Measurements from ENCODE around the gene SCYGR6.

SCYGR6 gene, protein sequence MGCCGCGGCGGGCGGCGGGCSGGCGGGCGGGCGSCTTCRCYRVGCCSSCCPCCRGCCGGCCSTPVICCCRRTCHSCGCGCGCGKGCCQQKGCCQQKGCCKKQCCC

GRCh38 chr2:227724394-227725039 lies at the start of gene SCYGR6:
SCYGR6 (minus strand) TSS chr2:227724757; CDS start chr2:227724757, 0 bp downstream.
- no peak within 1 kb of the TSS for H3K4me3 ChIP-seq (ENCODE audit: low read depth, low read length)
- DNase-seq (ENCODE audit: low read depth): no peak
- TF ChIP-seq, protein P1, sequence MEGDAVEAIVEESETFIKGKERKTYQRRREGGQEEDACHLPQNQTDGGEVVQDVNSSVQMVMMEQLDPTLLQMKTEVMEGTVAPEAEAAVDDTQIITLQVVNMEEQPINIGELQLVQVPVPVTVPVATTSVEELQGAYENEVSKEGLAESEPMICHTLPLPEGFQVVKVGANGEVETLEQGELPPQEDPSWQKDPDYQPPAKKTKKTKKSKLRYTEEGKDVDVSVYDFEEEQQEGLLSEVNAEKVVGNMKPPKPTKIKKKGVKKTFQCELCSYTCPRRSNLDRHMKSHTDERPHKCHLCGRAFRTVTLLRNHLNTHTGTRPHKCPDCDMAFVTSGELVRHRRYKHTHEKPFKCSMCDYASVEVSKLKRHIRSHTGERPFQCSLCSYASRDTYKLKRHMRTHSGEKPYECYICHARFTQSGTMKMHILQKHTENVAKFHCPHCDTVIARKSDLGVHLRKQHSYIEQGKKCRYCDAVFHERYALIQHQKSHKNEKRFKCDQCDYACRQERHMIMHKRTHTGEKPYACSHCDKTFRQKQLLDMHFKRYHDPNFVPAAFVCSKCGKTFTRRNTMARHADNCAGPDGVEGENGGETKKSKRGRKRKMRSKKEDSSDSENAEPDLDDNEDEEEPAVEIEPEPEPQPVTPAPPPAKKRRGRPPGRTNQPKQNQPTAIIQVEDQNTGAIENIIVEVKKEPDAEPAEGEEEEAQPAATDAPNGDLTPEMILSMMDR (IDR thresholded peaks at IDR 0.05; ENCODE audit: low read depth, low read length, missing control alignments): no peak
- in situ Hi-C loops (cut with HindIII; ENCODE audit: low sequenced_read_pairs): no loop called here

- no peak for DNase-seq (ENCODE audit: low read depth)
- H3K4me3 ChIP-seq (ENCODE audit: low read depth, low read length): no peak overlapping the region
- in situ Hi-C loops (cut with HindIII; ENCODE audit: low sequenced_read_pairs): no loop called here
- TF ChIP-seq, protein P1 (IDR thresholded peaks at IDR 0.05; ENCODE audit: low read depth, low read length, missing control alignments): peak; percentile 7
Observed at GRCh38 chr2:227774011-227774624, 49.6 kb upstream of the SCYGR6 start.

DNA sequence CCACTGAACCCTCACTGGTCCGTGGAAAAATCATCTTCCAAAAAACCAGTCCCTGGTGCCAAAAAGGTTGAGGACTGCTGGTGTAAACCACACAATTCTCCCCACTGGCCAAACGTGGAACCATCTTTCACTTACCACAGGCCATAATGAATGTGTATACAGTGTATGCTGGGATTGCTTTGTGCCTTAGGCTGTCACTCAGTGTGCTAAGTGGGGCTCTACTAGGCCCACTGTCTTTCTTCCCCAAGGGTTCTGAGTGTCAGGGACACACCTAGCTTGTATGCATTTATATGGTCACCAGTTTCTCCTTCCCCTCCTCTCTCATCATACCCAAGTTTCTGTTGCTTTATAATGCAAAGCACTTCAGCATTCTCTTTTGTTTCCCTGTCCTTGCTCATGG lies 48.4 kb upstream of the SCYGR6 start:
- in situ Hi-C loops (cut with HindIII; ENCODE audit: low sequenced_read_pairs): no loop called here
- no peak overlapping the region for H3K4me3 ChIP-seq (ENCODE audit: low read depth, low read length)
- DNase-seq (ENCODE audit: low read depth): no peak
- TF ChIP-seq, protein P1 (IDR thresholded peaks at IDR 0.05; ENCODE audit: low read depth, low read length, missing control alignments): no peak

- TF ChIP-seq, protein P1 (IDR thresholded peaks at IDR 0.05; ENCODE audit: low read depth, low read length, missing control alignments): no peak
- in situ Hi-C loops (cut with HindIII; ENCODE audit: low sequenced_read_pairs): no loop called here
- no peak overlapping the region for H3K4me3 ChIP-seq (ENCODE audit: low read depth, low read length)
- no peak for DNase-seq (ENCODE audit: low read depth)
Observed at GRCh38 chr2:227772197-227772661, 47.7 kb upstream of the SCYGR6 start.

DNA sequence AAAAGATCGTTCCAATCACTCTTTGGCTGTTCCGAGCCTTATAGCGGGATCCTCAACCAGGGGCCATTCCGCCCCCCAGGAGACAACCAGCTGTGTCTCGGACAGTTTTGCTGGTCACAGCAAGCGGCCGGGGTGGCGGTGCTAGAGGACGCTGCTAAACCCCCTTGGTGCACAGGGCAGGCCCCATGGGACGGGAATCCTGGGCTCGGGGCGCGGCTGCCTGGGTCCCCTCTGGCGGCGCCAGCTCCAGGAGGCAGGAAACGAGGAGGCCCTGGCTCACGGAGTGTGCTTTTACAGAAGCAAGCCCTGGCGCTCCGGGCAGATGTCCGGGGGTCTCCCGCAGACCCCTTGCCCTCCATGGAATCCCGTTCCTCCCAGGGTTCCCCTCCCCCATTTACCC lies 43.3 kb upstream of the SCYGR6 start:
- TF ChIP-seq, protein P1 (IDR thresholded peaks at IDR 0.05; ENCODE audit: low read depth, low read length, missing control alignments): no peak
- in situ Hi-C loops (cut with HindIII; ENCODE audit: low sequenced_read_pairs): no loop called here
- no peak for DNase-seq (ENCODE audit: low read depth)
- H3K4me3 ChIP-seq (ENCODE audit: low read depth, low read length): no peak overlapping the region

GRCh38 chr2:227766373-227766883 lies 41.9 kb upstream of the SCYGR6 start:
- TF ChIP-seq, protein P1 (IDR thresholded peaks at IDR 0.05; ENCODE audit: low read depth, low read length, missing control alignments): peak; percentile 83
- in situ Hi-C loops (cut with HindIII; ENCODE audit: low sequenced_read_pairs): no loop called here
- DNase-seq (ENCODE audit: low read depth): peak; percentile 56

More at GRCh38 chr2:227766373-227766883, 41.9 kb upstream of the SCYGR6 start:
- no peak overlapping the region for H3K4me3 ChIP-seq (ENCODE audit: low read depth, low read length)
